H1 (cell line): ENCODE data around the gene ABLIM1. TPM values are rescaled to one million over a fixed set of nuclear protein-coding genes. Genes with fewer than 3 reads are reported as not detected.

Experiments
- CTCF ChIA-PET: fragments of 300-600 bp; sonication (Branson Sonifier 250); formaldehyde crosslinking; loops from one replicate; lab custom pipeline; 2021; ENCODE audit not compliant: partially characterized antibody; lab: Charles Lee
- POLR2A ChIA-PET: fragments of 300-600 bp; sonication (Branson Sonifier 250); formaldehyde crosslinking; loops from one replicate; lab custom pipeline; 2021; ENCODE audit warnings: inconsistent platforms; ENCODE audit not compliant: partially characterized antibody; lab: Charles Lee
- DNase-seq, 2 experiments: peaks; one replicate each; pipeline versions ENCODE4 v3.0.0 to v3.0.0-alpha.2; 2010 to 2022; ENCODE audit warnings: low spot score in 2 of 2, low read depth in 1 of 2, mixed read lengths in 1 of 2
- FAIRE-seq: peaks from 2 replicates; lab custom pipeline; 2011; peaks lifted over from hg19 to GRCh38; lab: Jason Lieb, UNC
- H2AFZ ChIP-seq: 2 replicates; pipeline ENCODE4 v1.8.1; 2012; ENCODE audit warnings: low read length, inconsistent platforms
- H2AK5ac ChIP-seq: 2 replicates; pipeline ENCODE4 v1.6.1; 2013; ENCODE audit warnings: low read depth, low read length
- H2BK120ac ChIP-seq: replicated peaks from 2 replicates; pipeline ENCODE3; 2013; ENCODE audit warnings: low read depth, low read length, inconsistent platforms
- H2BK12ac ChIP-seq: 2 replicates; pipeline ENCODE4 v1.6.1; 2013; ENCODE audit warnings: low read depth, low read length
- H2BK15ac ChIP-seq: 2 replicates; pipeline ENCODE4 v1.6.1; 2013; ENCODE audit warnings: low read length
- H2BK20ac ChIP-seq: 2 replicates; pipeline ENCODE4 v1.6.1; 2013; ENCODE audit warnings: low read length
- H2BK5ac ChIP-seq: 2 replicates; pipeline ENCODE4 v1.6.1; 2013; ENCODE audit warnings: low read depth, low read length
- H3K14ac ChIP-seq: 2 replicates; pipeline ENCODE4 v1.6.1; 2013; ENCODE audit warnings: inconsistent platforms; ENCODE audit not compliant: insufficient read length
- H3K18ac ChIP-seq: 2 replicates; pipeline ENCODE4 v1.6.1; 2013; ENCODE audit warnings: low read length; ENCODE audit errors: extremely low read depth
- H3K23ac ChIP-seq: 2 replicates; pipeline ENCODE4 v1.6.1; 2013; ENCODE audit warnings: inconsistent platforms; ENCODE audit not compliant: insufficient read length
- H3K23me2 ChIP-seq: 2 replicates; pipeline ENCODE4 v1.6.1; 2013; ENCODE audit warnings: low read depth, low read length
- H3K27ac ChIP-seq: 2 replicates; pipeline ENCODE4 v1.6.1; 2011; ENCODE audit warnings: low read depth, low read length, inconsistent platforms
- H3K27me3 ChIP-seq, 4 experiments: replicated peaks in 1 of 4; 1 replicate in 1 of 4; 2 replicates in 3 of 4; pipeline versions ENCODE4 v1.6.1 to v1.8.1; 2011 to 2013; ENCODE audit warnings: low read length in 3 of 4, mild to moderate bottlenecking in 3 of 4, inconsistent platforms in 2 of 4, mixed read lengths in 2 of 4, moderate library complexity in 1 of 4; ENCODE audit not compliant: control insufficient read depth in 3 of 4, insufficient read depth in 3 of 4; ENCODE audit errors: extremely low read depth in 1 of 4
- H3K36me3 ChIP-seq, 4 experiments: 2 replicates each; pipeline versions ENCODE4 v1.6.1 to v1.8.1; 2011 to 2013; ENCODE audit warnings: mild to moderate bottlenecking in 4 of 4, low read length in 3 of 4, moderate library complexity in 2 of 4, control low read depth in 1 of 4, inconsistent platforms in 1 of 4; ENCODE audit not compliant: insufficient read depth in 4 of 4, control insufficient read depth in 2 of 4
- H3K4ac ChIP-seq: replicated peaks from 2 replicates; pipeline ENCODE3; 2013; ENCODE audit warnings: low read length, low read depth, mixed read lengths, inconsistent platforms; ENCODE audit not compliant: insufficient read length
- H3K4me1 ChIP-seq, 4 experiments: replicated peaks in 1 of 4; 1 replicate in 1 of 4; 2 replicates in 3 of 4; pipeline versions ENCODE4 v1.6.1 to v1.8.1; 2011 to 2013; ENCODE audit warnings: low read length in 3 of 4, inconsistent platforms in 2 of 4, mixed read lengths in 1 of 4; ENCODE audit not compliant: insufficient read depth in 4 of 4, control insufficient read depth in 3 of 4
- H3K4me2 ChIP-seq, 2 experiments: 2 replicates each; pipeline versions ENCODE4 v1.6.1 to v1.8.1; 2011 to 2013; ENCODE audit warnings: low read depth in 2 of 2, low read length in 2 of 2, control low read depth in 1 of 2, inconsistent platforms in 1 of 2, mild to moderate bottlenecking in 1 of 2; ENCODE audit not compliant: insufficient read depth in 1 of 2
- H3K4me3 ChIP-seq, 4 experiments: fragments of 200-600, 300-600 bp in 1 of 4; sonication (generic), shearing (Covaris generic), sonication (Bioruptor Twin) in 1 of 4; 2 replicates each; pipeline versions ENCODE4 v1.5.1 to v1.8.1; 2011 to 2016; ENCODE audit warnings: low read length in 4 of 4, low read depth in 3 of 4, control low read depth in 2 of 4, inconsistent platforms in 2 of 4, mild to moderate bottlenecking in 2 of 4, mixed read lengths in 1 of 4, moderate library complexity in 1 of 4; ENCODE audit not compliant: insufficient read depth in 2 of 4; ENCODE audit errors: extremely low read depth in 1 of 4
- H3K56ac ChIP-seq: replicated peaks from 2 replicates; pipeline ENCODE3; 2013; ENCODE audit warnings: low read depth, mild to moderate bottlenecking, mixed read lengths, low read length, inconsistent platforms; ENCODE audit not compliant: insufficient read length
- H3K79me1 ChIP-seq: 2 replicates; pipeline ENCODE4 v1.6.1; 2013; ENCODE audit warnings: low read depth, low read length, control low read depth
- H3K79me2 ChIP-seq, 2 experiments: 2 replicates each; pipeline versions ENCODE4 v1.6.1 to v1.8.1; 2012 to 2013; ENCODE audit warnings: low read length in 2 of 2, mild to moderate bottlenecking in 2 of 2, inconsistent platforms in 1 of 2; ENCODE audit not compliant: insufficient read depth in 2 of 2, control insufficient read depth in 1 of 2
- H3K9ac ChIP-seq, 4 experiments: replicated peaks in 1 of 4; 1 replicate in 1 of 4; 2 replicates in 3 of 4; pipeline versions ENCODE4 v1.6.1 to v1.8.1; 2011 to 2013; ENCODE audit warnings: low read depth in 3 of 4, low read length in 3 of 4, control low read depth in 2 of 4, mild to moderate bottlenecking in 2 of 4, moderate library complexity in 2 of 4, inconsistent platforms in 1 of 4; ENCODE audit errors: extremely low read depth in 1 of 4
- H3K9me3 ChIP-seq, 2 experiments: 2 replicates each; pipeline versions ENCODE4 v1.6.1 to v1.8.1; 2012 to 2013; ENCODE audit warnings: mild to moderate bottlenecking in 2 of 2, moderate library complexity in 2 of 2, control low read depth in 1 of 2, inconsistent platforms in 1 of 2, low read depth in 1 of 2, low read length in 1 of 2, mixed read lengths in 1 of 2; ENCODE audit not compliant: insufficient read depth in 2 of 2
- H4K20me1 ChIP-seq, 2 experiments: replicated peaks in 1 of 2; 2 replicates each; pipeline versions ENCODE3 to v1.8.1; 2011 to 2013; ENCODE audit warnings: inconsistent platforms in 2 of 2, low read length in 2 of 2, mild to moderate bottlenecking in 1 of 2; ENCODE audit not compliant: insufficient read depth in 2 of 2, control insufficient read depth in 1 of 2
- H4K5ac ChIP-seq: 2 replicates; pipeline ENCODE4 v1.6.1; 2013; ENCODE audit warnings: low read length, low read depth, mixed read lengths, inconsistent platforms; ENCODE audit not compliant: insufficient read length
- H4K8ac ChIP-seq: 2 replicates; pipeline ENCODE4 v1.8.0; 2013; ENCODE audit warnings: mild to moderate bottlenecking, moderate library complexity, low read length, inconsistent platforms; ENCODE audit not compliant: insufficient read depth; ENCODE audit errors: extremely low read depth
- H4K91ac ChIP-seq: replicated peaks from 2 replicates; pipeline ENCODE3; 2013; ENCODE audit warnings: low read length, mixed read lengths, inconsistent platforms; ENCODE audit not compliant: insufficient read length
- BRCA1 ChIP-seq: IDR thresholded peaks from 2 replicates; pipeline ENCODE4 v1.6.1; 2012; ENCODE audit warnings: low read depth, low read length, improper control_type of control experiment
- CBX8 ChIP-seq: fragments of 300-800, 300-1000 bp; sonication (generic); IDR thresholded peaks from 2 replicates; pipeline ENCODE4 v1.7.1; 2016; ENCODE audit warnings: low read depth, low read length, borderline replicate concordance
- FOSL1 ChIP-seq: IDR thresholded peaks from 2 replicates; pipeline ENCODE4 v1.6.1; 2011; ENCODE audit warnings: mild to moderate bottlenecking, low read depth, low read length, moderate library complexity; ENCODE audit not compliant: insufficient read depth
- KDM4A ChIP-seq: IDR thresholded peaks from one replicate; pipeline ENCODE4 v1.7.1; 2012; ENCODE audit warnings: low read depth, mild to moderate bottlenecking, moderate library complexity, low read length, inconsistent platforms; ENCODE audit not compliant: severe bottlenecking
- MAX ChIP-seq: IDR thresholded peaks from 2 replicates; pipeline ENCODE4 v1.6.1; 2012; ENCODE audit warnings: inconsistent platforms
- SP2 ChIP-seq: IDR thresholded peaks from 2 replicates; pipeline ENCODE4 v1.6.1; 2012; ENCODE audit warnings: mild to moderate bottlenecking, low read length, inconsistent platforms
- WGBS, 2 experiments: shearing (Covaris generic) in 1 of 2; methylation state at CpG; one replicate each; pipeline versions ENCODE4 v1.1.6 to v1.1.7; 2013 to 2015; ENCODE audit warnings: low lambda C conversion rate in 2 of 2, mixed read lengths in 2 of 2, inconsistent platforms in 1 of 2, low coverage in 1 of 2, missing lambda C conversion rate in 1 of 2; ENCODE audit not compliant: insufficient replicate concordance in 2 of 2, insufficient coverage in 1 of 2, insufficient read length in 1 of 2; ENCODE audit errors: extremely low coverage in 1 of 2, missing lambda C conversion rate in 1 of 2; 5-methylcytosine and 5-hydroxymethylcytosine counted together
- polyA plus RNA-seq, 7 experiments: library from polyadenylated mRNA; depleted of rRNA in 3 of 7; stranded (reverse) in 5 of 7; unstranded in 2 of 7; fragments of >200 nt in 5 of 7; fragments of 200-250 nt in 2 of 7; gene quantifications; 1 replicate in 5 of 7; 2 replicates in 1 of 7; 4 replicates in 1 of 7; pipeline versions ENCODE4 v1.2.1 to v1.2.3, GENCODE V29; 2011 to 2013; ENCODE audit warnings: missing spikeins in 2 of 7, mixed read lengths in 2 of 7
- total RNA-seq: library from RNA; stranded (reverse); fragmentation: NEBNext Ultra II Directional; extraction: Animal tissue kit (Norgen Biotek cat#: 25700); gene quantifications from 2 replicates; pipeline ENCODE4 v1.2.1, GENCODE V29; 2021

The ABLIM1 gene
- total and polyA plus RNA-seq, 2 of the 8 experiments (the other 6 are each of a cell fraction or from before 2014, with no cell fraction given), result 51.2 to 51.7 TPM

- Histone ChIP-seq H4K20me1 (no peaks in the 10 kb centered on the region), H3K56ac (no peak overlapping the region), H2AK5ac (no peak overlapping the region), H3K4me3 (no peak overlapping the region), H3K4me1 (no peaks in the 10 kb centered on the region), H3K23me2 (no peaks in the 10 kb centered on the region), H2BK120ac (no peak overlapping the region), H3K79me2 (no peaks in the 10 kb centered on the region), H3K4ac (no peak overlapping the region), H3K9me3 (no peaks in the 10 kb centered on the region), H3K79me1 (no peaks in the 10 kb centered on the region), H3K23ac (no peak overlapping the region), H3K18ac (no peak overlapping the region), H3K9ac (no peak overlapping the region), H3K4me2 (no peak overlapping the region), H3K27me3 (no peaks in the 10 kb centered on the region), H3K36me3 (no peaks in the 10 kb centered on the region; a peak in 1 of 8 replicates), H4K8ac (no peak overlapping the region), H2BK20ac (no peak overlapping the region), H2BK5ac (no peak overlapping the region), H4K91ac (no peak overlapping the region), H2BK12ac (no peak overlapping the region), H2BK15ac (no peak overlapping the region), H2AFZ (no peak overlapping the region), H3K14ac (no peak overlapping the region), H3K27ac (no peak overlapping the region), H4K5ac (no peak overlapping the region)
- POLR2A ChIA-PET, result no interaction called here
- FAIRE-seq (no peak), DNase-seq (no peak)
- TF ChIP-seq SP2 (no peak), FOSL1 (no peak), BRCA1 (no peak), MAX (no peak), KDM4A (no peak), CBX8 (no peak)
- CTCF ChIA-PET, result interaction anchor here (0.6 to 4.7 kb wide), 6 partner anchors 9 to 70 kb away, joined by 3 to 20 read pairs (median 3); no protein-coding TSS in a partner anchor
- 94% methylated on average over 6 of the region's 6 CpGs; no CpG with 5 or more reads in 1 of the 2 experiments for WGBS, 2 experiments
Observed at GRCh38 chr10:114479307-114479706, 178.8 kb downstream of the ABLIM1 start.
